IMR-90 (cell line): ENCODE measurements around the gene DEFB125. TPM values are rescaled to one million over a fixed set of nuclear protein-coding genes. Genes with fewer than 3 reads are reported as not detected.

Experiments
- polyA plus RNA-seq, 3 experiments: library from polyadenylated mRNA; depleted of rRNA; stranded (reverse); fragments of >200 nt; gene quantifications; 2 replicates each; pipeline ENCODE4 v1.2.3, GENCODE V29; 2012; ENCODE audit warnings: low replicate concordance in 1 of 3
- total RNA-seq: library from RNA; depleted of rRNA; stranded (reverse); fragments of >200 nt; gene quantifications from 2 replicates; pipeline ENCODE4 v1.2.3, GENCODE V29; 2012; rRNA removed

Gene DEFB125
- total and polyA plus RNA-seq, 2 of the 4 experiments (the other 2 are of a cell fraction) = not detected

Other genes with a start within 250 kb of the DEFB125 start
- not detected in 2 replicates for gene DEFB126, start 54.9 kb downstream of the DEFB125 start, total RNA-seq
- gene DEFB126, start 54.9 kb downstream of the DEFB125 start, polyA plus RNA-seq (2012; rRNA removed) = not detected in 2 replicates
- not detected in 2 replicates for gene DEFB127, start 69.8 kb downstream of the DEFB125 start, total RNA-seq
- gene DEFB127, start 69.8 kb downstream of the DEFB125 start, polyA plus RNA-seq (2012; rRNA removed) = not detected in 2 replicates
- not detected in 2 replicates for gene DEFB128, start 102.0 kb downstream of the DEFB125 start, total RNA-seq
- gene DEFB128, start 102.0 kb downstream of the DEFB125 start, polyA plus RNA-seq (2012; rRNA removed) = not detected in 2 replicates
- not detected in 2 replicates for gene DEFB129, start 139.6 kb downstream of the DEFB125 start, total RNA-seq
- not detected in 2 replicates for gene DEFB129, start 139.6 kb downstream of the DEFB125 start, polyA plus RNA-seq (2012; rRNA removed)
- not detected in 2 replicates for gene DEFB132, start 170.1 kb downstream of the DEFB125 start, total RNA-seq
- not detected in 2 replicates for gene DEFB132, start 170.1 kb downstream of the DEFB125 start, polyA plus RNA-seq (2012; rRNA removed)
- gene C20orf96, start 203.1 kb downstream of the DEFB125 start, total RNA-seq = 1.1 and 2.0 TPM in 2 replicates
- 9.4 and 9.8 TPM in 2 replicates for gene C20orf96, start 203.1 kb downstream of the DEFB125 start, polyA plus RNA-seq (2012; rRNA removed)
- gene ZCCHC3, start 209.9 kb downstream of the DEFB125 start, total RNA-seq = 10.9 and 13.9 TPM in 2 replicates
- gene ZCCHC3, start 209.9 kb downstream of the DEFB125 start, polyA plus RNA-seq (2012; rRNA removed) = 8.2 and 8.8 TPM in 2 replicates
- 1.1 TPM in 2 replicates for gene SOX12, start 237.9 kb downstream of the DEFB125 start, total RNA-seq
- 6.2 and 6.4 TPM in 2 replicates for gene SOX12, start 237.9 kb downstream of the DEFB125 start, polyA plus RNA-seq (2012; rRNA removed)